ENCODE measurements around the gene SNAPC4. TPM values are rescaled to one million over a fixed set of nuclear protein-coding genes. Genes with fewer than 3 reads are reported as not detected.

SNAPC4 gene
- polyA plus RNA-seq, 2 of the 4 experiments (the other 2 are of a cell fraction), result 2.7 to 10.3 TPM

GRCh38 chr9:136379003-136379287 lies 21.0 kb downstream of the SNAPC4 start:
- Histone ChIP-seq H3K4me1 (no peaks in the 10 kb centered on the region), H3K4me3 (no peak overlapping the region), H3K9me3 (no peaks in the 10 kb centered on the region), H3K27ac (no peak overlapping the region), H3K4me2 (no peak overlapping the region)
- ChIA-PET POLR2A (no interaction called here), CTCF (interaction anchor here (1.4 to 4.9 kb wide), 3 partner anchors 13 to 41 kb away, joined by 3 to 27 read pairs (median 6); partner anchors contain the start of gene DNLZ)
- FAIRE-seq (no peak), ATAC-seq (no peak), DNase-seq (ENCODE audit: low read depth in 1 of 2, low spot score in 1 of 2) (no peak)
- no peak for TF ChIP-seq HOXB13 (CRISPR knock-in tag; IDR thresholded peaks at IDR 0.05; ENCODE audit: low read depth)
- no peak for TF ChIP-seq CEBPB (IDR thresholded peaks at IDR 0.05)
- no peak for TF ChIP-seq BCL3 (IDR thresholded peaks at IDR 0.05)
- no peak for TF ChIP-seq ZC3H11A (IDR thresholded peaks at IDR 0.05)
- TF ChIP-seq CBX8 (IDR thresholded peaks at IDR 0.05), result no peak
- no peak for TF ChIP-seq TFCP2L1 (CRISPR knock-in tag; IDR thresholded peaks at IDR 0.05)
- TF ChIP-seq PBX3 (IDR thresholded peaks at IDR 0.05), result no peak
- no peak for TF ChIP-seq ZSCAN20 (CRISPR knock-in tag; IDR thresholded peaks at IDR 0.05)
- no peak for TF ChIP-seq CBX2 (IDR thresholded peaks at IDR 0.05; ENCODE audit: borderline replicate concordance, low read depth)
- no peak for TF ChIP-seq ATOH8 (CRISPR knock-in tag; IDR thresholded peaks at IDR 0.05; ENCODE audit: low read depth)
- TF ChIP-seq ELK1 (IDR thresholded peaks at IDR 0.05; ENCODE audit: low read depth, low read length), result no peak
- no peak for TF ChIP-seq HOXB5 (CRISPR knock-in tag; IDR thresholded peaks at IDR 0.05)
- 91% methylated on average over 18 of the region's 18 CpGs for WGBS (ENCODE audit: missing lambda C conversion rate)

- 93% methylated on average over 20 of the region's 28 CpGs for WGBS (ENCODE audit: missing lambda C conversion rate)
- DNase-seq (ENCODE audit: low read depth in 1 of 2, low spot score in 1 of 2) (no peak), ATAC-seq (no peak), FAIRE-seq (no peak)
- H3K4me2 ChIP-seq, result no peak overlapping the region
- CTCF ChIA-PET, result interaction anchor here (1.4 to 4.9 kb wide), 4 partner anchors 12 to 40 kb away, joined by 3 to 27 read pairs (median 6); partner anchors contain the start of gene DNLZ
- H3K4me3 ChIP-seq, result no peak overlapping the region
- H3K27ac ChIP-seq, result no peak overlapping the region
- no peak for TF ChIP-seq CBX8 (IDR thresholded peaks at IDR 0.05)
- TF ChIP-seq PBX3 (IDR thresholded peaks at IDR 0.05), result no peak
- no peak for TF ChIP-seq HOXA7 (CRISPR knock-in tag; IDR thresholded peaks at IDR 0.05)
- TF ChIP-seq CBX2 (IDR thresholded peaks at IDR 0.05; ENCODE audit: borderline replicate concordance, low read depth), result no peak
- no peak for TF ChIP-seq BHLHE40 (IDR thresholded peaks at IDR 0.05; ENCODE audit: low read depth, low read length)
- no peak for TF ChIP-seq CEBPB (IDR thresholded peaks at IDR 0.05)
- no peak for TF ChIP-seq NPAS2 (CRISPR knock-in tag; IDR thresholded peaks at IDR 0.05; ENCODE audit: borderline replicate concordance)
- TF ChIP-seq CTCF (IDR thresholded peaks at IDR 0.05), result no peak
- no peak for TF ChIP-seq RAD21 (conservative IDR thresholded peaks at IDR 0.05 in 1 of 2, IDR thresholded peaks at IDR 0.05 in 1 of 2)
- H3K4me1 ChIP-seq, result no peaks in the 10 kb centered on the region
- POLR2A ChIA-PET, result no interaction called here
- no peaks in the 10 kb centered on the region for H3K9me3 ChIP-seq
Observed at GRCh38 chr9:136378170-136379002, 21.6 kb downstream of the SNAPC4 start.

Measured in A549 (cell line).